DOHH2 (cell line): Measurements from ENCODE around the gene TCFL5.
"Not testable (repeated sequence)": the region's sequence is repeated elsewhere in the genome, so short reads cannot be mapped to it uniquely, and the experiment has no call there.

Source experiments
- H3F3A ChIP-seq: fragments of 200-600 bp; sonication (generic), shearing (Covaris generic); 2 replicates; pipeline ENCODE4 v1.6.0; 2016; ENCODE audit warnings: antibody characterized with exemption, mild to moderate bottlenecking; ENCODE audit not compliant: control insufficient read depth, insufficient read depth
- H3K27ac ChIP-seq: fragments of 200-600 bp; sonication (generic); 2 replicates; pipeline ENCODE4 v1.5.1; 2014; ENCODE audit warnings: low read depth, mild to moderate bottlenecking, low read length, moderate library complexity
- H3K27me3 ChIP-seq: fragments of 200-600 bp; sonication (generic); 2 replicates; pipeline ENCODE4 v1.6.1; 2014; ENCODE audit warnings: mild to moderate bottlenecking, low read length, mixed read lengths; ENCODE audit not compliant: control insufficient read depth
- H3K36me3 ChIP-seq: fragments of 200-600 bp; sonication (generic); 2 replicates; pipeline ENCODE4 v1.6.1; 2014; ENCODE audit warnings: mild to moderate bottlenecking, low read length, moderate library complexity, mixed read lengths; ENCODE audit not compliant: control insufficient read depth
- H3K4me1 ChIP-seq: fragments of 200-600 bp; sonication (generic); 2 replicates; pipeline ENCODE4 v1.6.1; 2014; ENCODE audit warnings: mild to moderate bottlenecking, low read length, mixed read lengths; ENCODE audit not compliant: control insufficient read depth
- H3K4me2 ChIP-seq: fragments of 200-600 bp; sonication (generic); 2 replicates; pipeline ENCODE4 v1.6.0; 2014; ENCODE audit warnings: mild to moderate bottlenecking, low read length, moderate library complexity
- H3K4me3 ChIP-seq: fragments of 200-600 bp; sonication (generic); 2 replicates; pipeline ENCODE4 v1.5.1; 2014; ENCODE audit warnings: mild to moderate bottlenecking, low read length, mixed read lengths
- H3K79me2 ChIP-seq: fragments of 200-600 bp; sonication (generic); 2 replicates; pipeline ENCODE4 v1.6.1; 2014; ENCODE audit warnings: mild to moderate bottlenecking, low read length, mixed read lengths; ENCODE audit not compliant: control insufficient read depth
- H3K9me2 ChIP-seq: fragments of 200-600 bp; sonication (generic); replicated peaks from 2 replicates; pipeline ENCODE4 v1.6.1; 2014; ENCODE audit warnings: mild to moderate bottlenecking, low read length, mixed read lengths; ENCODE audit not compliant: control insufficient read depth
- H3K9me3 ChIP-seq: fragments of 200-600 bp; sonication (generic); 2 replicates; pipeline ENCODE4 v1.6.1; 2014; ENCODE audit warnings: antibody characterized with exemption, low read length, mixed read lengths; ENCODE audit not compliant: control insufficient read depth, insufficient read depth
- H4K20me1 ChIP-seq: fragments of 200-600 bp; sonication (generic); 2 replicates; pipeline ENCODE4 v1.6.0; 2014; ENCODE audit warnings: low read depth, mild to moderate bottlenecking, antibody characterized with exemption, low read length, moderate library complexity; ENCODE audit not compliant: control insufficient read depth, insufficient read depth
- CTCF ChIP-seq: fragments of 200-600 bp; sonication (generic); IDR thresholded peaks from one replicate; pipeline ENCODE4 v1.5.1; 2014; ENCODE audit warnings: antibody characterized with exemption, mild to moderate bottlenecking, low read depth, low read length; ENCODE audit not compliant: poor library complexity, severe bottlenecking
- EZH2phosphoT487 ChIP-seq: fragments of 200-600 bp; sonication (generic); IDR thresholded peaks from 2 replicates; pipeline ENCODE4 v1.6.1; 2017; ENCODE audit warnings: borderline replicate concordance, mild to moderate bottlenecking, antibody characterized with exemption, low read length, moderate library complexity, mixed read lengths

Gene TCFL5

DNA sequence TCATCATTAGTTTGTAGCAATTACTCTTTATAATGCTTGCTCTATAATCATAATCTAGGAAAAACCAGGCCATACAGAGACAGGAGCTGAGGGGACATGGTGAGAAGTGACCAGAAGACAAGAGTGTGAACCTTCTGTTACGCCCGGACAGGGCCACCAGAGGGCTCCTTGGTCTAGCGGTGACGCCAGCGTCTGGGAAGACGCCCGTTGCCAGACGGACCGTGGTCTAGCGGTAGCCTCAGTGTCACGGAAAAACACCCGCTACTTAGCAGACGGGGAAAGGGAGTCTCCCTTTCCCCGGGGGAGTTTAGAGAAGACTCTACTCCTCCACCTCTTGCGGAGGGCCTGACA lies 12.0 kb upstream of the TCFL5 start:
- not testable (repeated sequence) for H3K9me3 ChIP-seq, H3K79me2 ChIP-seq, H4K20me1 ChIP-seq, H3K4me1 ChIP-seq, H3K9me2 ChIP-seq, H3K27ac ChIP-seq, H3K27me3 ChIP-seq, H3K4me3 ChIP-seq, H3K36me3 ChIP-seq, H3K4me2 ChIP-seq
- H3F3A ChIP-seq, result peaks cover 13% of the 10 kb centered on the region
- peak; percentile 12 for TF ChIP-seq CTCF

- Histone ChIP-seq H3K9me3 (no peaks in the 10 kb centered on the region), H3K27ac (no peak overlapping the region)
Observed at GRCh38 chr20:62873280-62873679, 11.7 kb upstream of the TCFL5 start.

DNA sequence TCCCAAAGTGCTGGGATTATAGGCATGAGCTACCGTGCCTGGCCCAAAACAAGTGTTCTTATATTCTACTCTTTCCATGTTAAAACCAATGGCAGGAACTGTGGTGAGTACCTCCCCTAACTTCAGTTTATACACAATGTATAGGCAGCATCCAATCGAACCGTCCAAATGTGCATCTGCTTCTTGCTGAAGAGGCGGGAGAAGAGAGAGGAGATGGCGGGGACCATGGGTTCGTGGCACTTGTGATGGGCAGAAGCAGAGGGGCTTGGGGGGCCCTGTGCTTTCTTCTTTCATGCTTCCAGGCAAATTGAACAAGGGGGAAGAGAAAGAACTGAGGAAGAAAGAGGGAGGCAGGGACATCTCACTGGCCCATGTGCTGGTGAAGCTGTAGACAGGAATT lies 11.2 kb upstream of the TCFL5 start:
- Histone ChIP-seq H3K79me2 (no peaks in the 10 kb centered on the region), H3K4me2 (no peak overlapping the region), H3F3A (peaks cover 5% of the 10 kb centered on the region), H3K9me3 (no peaks in the 10 kb centered on the region), H3K27me3 (0 out of 2 replicates have a peak, but pooled peaks cover 3% of the 10 kb centered on the region), H4K20me1 (0 out of 2 replicates have a peak, but pooled peaks cover 1% of the 10 kb centered on the region), H3K27ac (no peak overlapping the region), H3K4me1 (no peaks in the 10 kb centered on the region), H3K4me3 (no peak overlapping the region), H3K36me3 (no peaks in the 10 kb centered on the region), H3K9me2 (no peaks in the 10 kb centered on the region)
- no peak for TF ChIP-seq EZH2phosphoT487
- TF ChIP-seq CTCF, result no peak

More at GRCh38 chr20:62873280-62873679, 11.7 kb upstream of the TCFL5 start:
- no peaks in the 10 kb centered on the region for H3K4me1 ChIP-seq
- H3F3A ChIP-seq, result peaks cover 9% of the 10 kb centered on the region
- no peaks in the 10 kb centered on the region for H3K79me2 ChIP-seq
- H4K20me1 ChIP-seq, result 0 out of 2 replicates have a peak, but pooled peaks cover 5% of the 10 kb centered on the region
- H3K4me2 ChIP-seq, result no peak overlapping the region
- no peaks in the 10 kb centered on the region for H3K9me2 ChIP-seq
- 0 out of 2 replicates have a peak, but pooled peaks cover 3% of the 10 kb centered on the region for H3K27me3 ChIP-seq
- H3K36me3 ChIP-seq, result no peaks in the 10 kb centered on the region
- TF ChIP-seq CTCF (no peak), EZH2phosphoT487 (no peak)
- no peak overlapping the region for H3K4me3 ChIP-seq
